Measurements from ENCODE around the gene PPP1R13B.

GRCh38 chr14:103802356-103802755 is 45.0 kb downstream of the PPP1R13B start:
- TF ChIP-seq GATA2 (IDR thresholded peaks at IDR 0.05; ENCODE audit: low read depth, low read length) (no peak), GATA3 (IDR thresholded peaks at IDR 0.05; ENCODE audit: low read depth, low read length) (no peak)

Data from SH-SY5Y (cell line).